ENCODE measurements around the gene TIMM17B.

- TF ChIP-seq EZH2 (IDR thresholded peaks at IDR 0.05; ENCODE audit: insufficient read depth, poor library complexity, severe bottlenecking): no peak
- no peak for TF ChIP-seq EZH2phosphoT487 (IDR thresholded peaks at IDR 0.05; ENCODE audit: insufficient read depth, low read depth)
These were observed 4.7 kb downstream of the TIMM17B start for GRCh38 chrX:48892896-48893295.

All from GM23248 (cell line).